Panc1 (cell line): ENCODE measurements around the gene DAAM2.

Experiments
- POLR2AphosphoS5 ChIP-seq: IDR thresholded peaks from 2 replicates; pipeline ENCODE4 v1.6.1; 2012; ENCODE audit warnings: mild to moderate bottlenecking, low read depth, low read length, moderate library complexity
- TCF7L2 ChIP-seq: IDR thresholded peaks from 2 replicates; pipeline ENCODE4 v1.6.1; 2011; ENCODE audit warnings: mild to moderate bottlenecking, low read depth, low read length, inconsistent platforms
- TF ChIP-seq, protein P1 (sequence below): fragments of 450-650 bp; IDR thresholded peaks from 2 replicates; pipeline ENCODE4 v1.5.1; 2017; ENCODE audit warnings: mild to moderate bottlenecking

DNA sequence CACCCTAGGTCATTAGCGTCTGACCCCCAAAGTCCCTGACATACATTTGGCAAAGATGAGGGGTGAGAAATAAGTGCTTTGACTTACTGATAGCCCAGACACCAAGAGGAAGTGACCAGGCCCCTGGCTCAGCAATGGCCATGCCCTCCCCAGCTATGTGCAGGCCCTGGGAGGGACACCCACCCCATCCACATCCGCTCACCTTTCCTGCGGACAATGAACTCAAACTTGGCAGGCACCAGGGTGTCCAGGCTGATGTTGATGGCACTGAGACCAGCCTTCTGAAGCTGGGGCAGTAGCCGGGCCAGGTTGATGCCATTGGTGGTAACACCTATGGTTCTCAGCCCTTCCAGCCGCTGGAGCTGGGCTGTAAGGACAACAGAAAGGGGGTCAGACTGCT is 123.7 kb downstream of the DAAM2 start:
- TF ChIP-seq, protein P1, sequence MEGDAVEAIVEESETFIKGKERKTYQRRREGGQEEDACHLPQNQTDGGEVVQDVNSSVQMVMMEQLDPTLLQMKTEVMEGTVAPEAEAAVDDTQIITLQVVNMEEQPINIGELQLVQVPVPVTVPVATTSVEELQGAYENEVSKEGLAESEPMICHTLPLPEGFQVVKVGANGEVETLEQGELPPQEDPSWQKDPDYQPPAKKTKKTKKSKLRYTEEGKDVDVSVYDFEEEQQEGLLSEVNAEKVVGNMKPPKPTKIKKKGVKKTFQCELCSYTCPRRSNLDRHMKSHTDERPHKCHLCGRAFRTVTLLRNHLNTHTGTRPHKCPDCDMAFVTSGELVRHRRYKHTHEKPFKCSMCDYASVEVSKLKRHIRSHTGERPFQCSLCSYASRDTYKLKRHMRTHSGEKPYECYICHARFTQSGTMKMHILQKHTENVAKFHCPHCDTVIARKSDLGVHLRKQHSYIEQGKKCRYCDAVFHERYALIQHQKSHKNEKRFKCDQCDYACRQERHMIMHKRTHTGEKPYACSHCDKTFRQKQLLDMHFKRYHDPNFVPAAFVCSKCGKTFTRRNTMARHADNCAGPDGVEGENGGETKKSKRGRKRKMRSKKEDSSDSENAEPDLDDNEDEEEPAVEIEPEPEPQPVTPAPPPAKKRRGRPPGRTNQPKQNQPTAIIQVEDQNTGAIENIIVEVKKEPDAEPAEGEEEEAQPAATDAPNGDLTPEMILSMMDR = no peak
- TF ChIP-seq POLR2AphosphoS5 (no peak), TCF7L2 (no peak)
